H1 (cell line): ENCODE results near the gene PRPF6. TPM values are rescaled to one million over a fixed set of nuclear protein-coding genes. Genes with fewer than 3 reads are reported as not detected.

Experiments
- CREB1 ChIP-seq: IDR thresholded peaks from 2 replicates; pipeline ENCODE4 v1.6.1; 2012; ENCODE audit warnings: inconsistent platforms
- MAFK ChIP-seq: IDR thresholded peaks from 2 replicates; pipeline ENCODE4 v1.6.1; 2012; ENCODE audit warnings: low read depth, mild to moderate bottlenecking, improper control_type of control experiment, low read length
- NRF1 ChIP-seq: IDR thresholded peaks from 2 replicates; pipeline ENCODE4 v1.6.1; 2011; ENCODE audit warnings: mild to moderate bottlenecking, low read depth, low read length, improper control_type of control experiment
- SUZ12 ChIP-seq: fragments of 200-600 bp; sonication (generic); IDR thresholded peaks from 2 replicates; pipeline ENCODE4 v1.6.1; 2012; ENCODE audit warnings: mild to moderate bottlenecking, inconsistent platforms, low read length, moderate library complexity, mixed read lengths
- TAF1 ChIP-seq: IDR thresholded peaks from 2 replicates; pipeline ENCODE4 v1.6.1; 2011; ENCODE audit warnings: mild to moderate bottlenecking, low read depth, low read length
- TAF7 ChIP-seq: optimal IDR thresholded peaks from 2 replicates; pipeline ENCODE3; 2011; ENCODE audit warnings: low read depth, mild to moderate bottlenecking, inconsistent platforms, low read length, moderate library complexity, borderline replicate concordance
- TEAD4 ChIP-seq: IDR thresholded peaks from 2 replicates; pipeline ENCODE4 v1.6.1; 2012; ENCODE audit warnings: low read depth, low read length, inconsistent platforms, mixed read lengths
- polyA plus RNA-seq, 7 experiments: library from polyadenylated mRNA; depleted of rRNA in 3 of 7; stranded (reverse) in 5 of 7; unstranded in 2 of 7; fragments of >200 nt in 5 of 7; fragments of 200-250 nt in 2 of 7; gene quantifications; 1 replicate in 5 of 7; 2 replicates in 1 of 7; 4 replicates in 1 of 7; pipeline versions ENCODE4 v1.2.1 to v1.2.3, GENCODE V29; 2011 to 2013; ENCODE audit warnings: missing spikeins in 2 of 7, mixed read lengths in 2 of 7
- total RNA-seq: library from RNA; stranded (reverse); fragmentation: NEBNext Ultra II Directional; extraction: Animal tissue kit (Norgen Biotek cat#: 25700); gene quantifications from 2 replicates; pipeline ENCODE4 v1.2.1, GENCODE V29; 2021

The PRPF6 gene
- total and polyA plus RNA-seq, 2 of the 8 experiments (the other 6 are each of a cell fraction or from before 2014, with no cell fraction given) = 27.9 to 76.9 TPM

GRCh38 chr20:64077541-64077875 lies 96.6 kb downstream of the PRPF6 start (continued):
- TF ChIP-seq TEAD4 = no peak
- no peak for TF ChIP-seq TAF1
- no peak for TF ChIP-seq CREB1
- no peak for TF ChIP-seq TAF7
- no peak for TF ChIP-seq MAFK
- no peak for TF ChIP-seq NRF1
- TF ChIP-seq SUZ12 = no peak
